Stimulated activated CD8-positive, alpha-beta memory T cell treated with anti-CD3 and anti-CD28 coated beads, Interleukin-12 subunit alpha, Interleukin-12 subunit beta, amount 100 ng/mL, for 1 hour (primary cell): Measurements from ENCODE around the gene HS3ST5.
"Not testable (repeated sequence)": the region's sequence is repeated elsewhere in the genome, so short reads cannot be mapped to it uniquely, and the experiment has no call there.

Source experiments
- DNase-seq: peaks from one replicate; pipeline ENCODE4 v3.0.0-alpha.2; 2020; ENCODE audit warnings: low read depth

The HS3ST5 gene

GRCh38 chr6:114090626-114091025 lies 252.2 kb downstream of the HS3ST5 start:
- DNase-seq, result no peak

- DNase-seq, result no peak
Observed at GRCh38 chr6:114087496-114087895, 255.3 kb downstream of the HS3ST5 start.

DNA sequence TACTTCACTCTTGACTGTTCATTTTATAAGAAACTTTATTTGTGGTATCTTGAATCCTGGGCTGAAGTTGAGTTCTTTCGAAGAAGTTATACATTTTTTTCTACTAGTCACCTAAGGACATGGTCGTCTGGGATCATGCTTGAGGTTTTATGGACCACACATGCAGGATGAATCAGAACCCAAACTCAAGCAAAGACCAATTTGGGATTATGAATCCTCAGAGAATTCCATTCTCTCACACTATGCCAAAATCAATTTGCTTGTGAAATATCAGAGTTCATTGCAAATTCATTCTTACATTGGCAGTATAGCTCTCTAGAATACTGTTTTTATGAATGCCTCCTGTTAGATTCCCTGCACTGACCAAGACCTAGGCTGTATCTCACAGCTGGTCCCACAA lies 257.6 kb downstream of the HS3ST5 start:
- DNase-seq, result no peak

DNA sequence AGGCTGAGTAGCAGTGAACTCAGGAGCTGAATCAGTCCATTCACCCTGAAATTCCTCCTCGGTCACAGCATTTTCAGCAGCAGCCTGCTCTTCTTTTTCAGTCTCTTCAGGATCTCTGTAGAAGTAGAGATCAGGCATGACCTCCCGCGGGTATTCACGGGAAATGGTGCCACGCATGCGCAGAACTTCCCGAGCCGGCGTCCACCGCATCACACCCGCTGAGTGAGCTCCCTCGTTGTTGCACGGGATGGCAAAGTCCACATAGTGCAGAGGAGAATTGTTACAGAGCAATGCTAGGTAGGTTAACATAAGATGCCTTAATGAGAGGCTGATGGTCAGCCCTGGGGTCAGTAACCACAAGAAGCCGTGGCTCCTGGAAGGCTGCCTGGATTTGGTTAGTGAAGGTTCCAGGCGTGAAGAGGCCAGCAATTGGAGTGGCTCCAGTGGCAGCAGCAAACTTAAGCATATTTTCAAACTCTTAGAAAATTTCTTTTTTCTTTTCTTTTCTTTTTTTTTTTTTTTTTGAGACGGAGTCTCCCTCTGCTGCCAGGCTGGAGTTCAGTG lies 258.4 kb downstream of the HS3ST5 start:
- no peak for DNase-seq

- DNase-seq, result no peak
Observed at GRCh38 chr6:114083251-114083650, 259.6 kb downstream of the HS3ST5 start.

DNA sequence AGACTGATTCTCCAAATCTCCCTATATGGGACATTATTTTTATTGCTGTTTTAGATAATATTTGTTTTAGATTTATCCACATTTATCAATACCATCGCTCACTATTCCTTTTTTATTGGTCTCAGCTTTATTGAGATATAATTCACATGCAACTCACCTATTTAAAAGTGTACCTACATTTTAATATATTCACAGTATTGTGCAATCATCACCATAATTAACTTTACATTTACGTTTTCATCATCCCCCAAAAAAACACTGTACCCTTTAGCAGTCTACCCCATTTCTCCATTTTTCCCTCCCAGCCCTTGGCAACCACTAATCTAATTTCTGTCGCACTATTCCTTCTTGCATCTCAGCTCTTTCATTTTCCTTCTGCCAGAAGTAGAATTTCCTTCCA lies 261.1 kb downstream of the HS3ST5 start:
- no peak for DNase-seq

GRCh38 chr6:114080891-114081510 lies 261.8 kb downstream of the HS3ST5 start:
- no peak for DNase-seq

GRCh38 chr6:114080410-114080809 lies 262.4 kb downstream of the HS3ST5 start:
- not testable (repeated sequence) for DNase-seq

- DNase-seq, result no peak
Observed at GRCh38 chr6:114075777-114076176, 267.0 kb downstream of the HS3ST5 start.

DNA sequence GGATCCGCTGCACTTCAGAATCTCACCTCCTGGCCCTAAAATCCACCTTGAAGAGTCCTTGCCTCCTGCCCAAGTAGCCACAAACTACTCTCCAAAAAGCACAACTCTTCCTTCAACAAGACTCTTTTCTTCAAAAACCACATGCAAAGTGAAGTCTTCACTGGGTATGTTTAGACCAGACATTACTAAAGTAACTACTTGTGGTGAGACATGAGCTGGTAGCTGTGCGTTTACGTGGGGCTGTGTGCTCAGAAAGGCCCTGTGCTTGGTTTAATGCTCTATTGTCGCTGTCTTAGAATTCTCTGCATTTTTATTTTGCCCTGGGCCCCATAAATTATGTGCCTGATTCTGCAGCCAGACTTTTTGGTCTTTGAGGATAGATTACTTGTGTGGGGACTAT lies 267.5 kb downstream of the HS3ST5 start:
- DNase-seq, result no peak

DNA sequence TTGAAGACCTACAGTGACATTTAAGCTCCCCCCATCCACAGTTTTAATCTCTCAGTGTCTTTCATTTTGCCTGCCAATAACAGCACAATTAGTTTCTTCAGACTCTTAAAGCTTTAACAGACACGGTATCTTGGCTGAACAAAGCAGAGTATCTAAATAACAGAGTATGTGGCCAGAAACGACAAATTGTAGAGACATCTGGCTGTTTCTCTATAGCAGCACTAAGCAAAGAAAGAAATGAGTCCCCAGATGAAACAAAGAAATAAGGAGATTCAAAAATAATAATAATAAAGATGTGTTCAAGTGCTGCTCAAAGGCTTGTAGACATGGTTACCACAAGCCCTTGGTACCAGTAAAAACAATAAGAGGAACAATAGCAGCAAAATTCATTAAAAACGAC lies 274.1 kb downstream of the HS3ST5 start:
- no peak for DNase-seq

GRCh38 chr6:114068116-114068515 lies 274.7 kb downstream of the HS3ST5 start:
- no peak for DNase-seq

- DNase-seq, result no peak
Observed at GRCh38 chr6:114064862-114065261, 278.0 kb downstream of the HS3ST5 start.

GRCh38 chr6:114063956-114064355 lies 278.9 kb downstream of the HS3ST5 start:
- no peak for DNase-seq

DNA sequence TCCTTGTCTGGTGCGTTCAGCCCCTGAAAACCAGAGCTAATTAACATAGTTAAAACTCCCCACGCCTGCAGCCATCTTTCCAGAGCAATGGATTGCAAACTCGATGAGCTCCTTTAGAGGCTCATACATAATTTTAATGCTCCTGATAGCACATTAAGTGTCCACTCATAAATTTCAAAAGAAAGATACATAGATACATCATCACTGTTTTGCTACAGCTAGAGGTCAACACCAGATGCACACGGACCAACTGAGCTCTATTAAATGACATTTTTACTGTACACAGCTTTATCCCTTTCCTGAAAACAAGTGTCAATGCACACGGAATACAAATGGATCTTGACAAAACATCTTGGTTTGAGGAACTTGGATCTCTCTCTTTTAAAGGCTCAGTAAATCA lies 280.6 kb downstream of the HS3ST5 start:
- no peak for DNase-seq

- DNase-seq, result no peak
Observed at GRCh38 chr6:114061741-114062140, 281.1 kb downstream of the HS3ST5 start.

DNA sequence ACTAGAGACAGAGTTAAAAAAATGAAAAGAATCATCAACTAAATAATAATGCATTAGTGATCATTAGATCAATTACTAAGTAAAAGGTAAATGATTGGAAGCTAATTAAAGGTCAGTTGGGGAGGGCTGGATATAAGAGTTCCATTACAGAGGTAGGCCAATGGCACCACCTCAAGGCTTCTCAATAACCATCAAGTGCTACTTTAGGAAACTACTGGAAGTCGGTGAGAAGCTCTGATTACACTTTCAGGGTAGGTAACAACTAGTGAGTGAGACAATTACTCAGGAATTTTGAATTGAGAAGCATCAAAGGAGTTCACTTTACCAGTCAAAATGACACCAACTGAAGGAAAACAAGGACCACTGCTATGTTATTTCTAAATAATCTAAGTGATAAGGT lies 281.7 kb downstream of the HS3ST5 start:
- DNase-seq, result no peak

DNA sequence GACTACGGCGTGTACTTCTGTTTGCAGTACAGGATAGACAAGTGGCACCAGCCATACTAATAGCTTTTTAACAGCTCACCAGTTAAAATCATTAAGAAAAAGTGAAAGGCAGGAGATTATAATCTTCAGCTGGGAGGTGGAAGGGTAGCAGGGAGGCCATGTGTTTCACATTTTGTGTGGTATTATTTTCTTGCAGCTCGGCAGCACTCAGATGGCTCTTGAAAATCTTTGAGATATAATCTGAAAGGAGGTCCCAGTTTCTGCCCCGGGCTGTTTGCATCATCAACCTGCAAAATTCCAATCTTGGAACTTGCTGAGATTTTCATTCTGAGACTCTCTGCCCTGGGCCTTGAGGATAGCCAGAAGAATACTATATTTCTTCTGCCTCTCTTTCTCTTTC lies 284.4 kb downstream of the HS3ST5 start:
- no peak for DNase-seq

DNA sequence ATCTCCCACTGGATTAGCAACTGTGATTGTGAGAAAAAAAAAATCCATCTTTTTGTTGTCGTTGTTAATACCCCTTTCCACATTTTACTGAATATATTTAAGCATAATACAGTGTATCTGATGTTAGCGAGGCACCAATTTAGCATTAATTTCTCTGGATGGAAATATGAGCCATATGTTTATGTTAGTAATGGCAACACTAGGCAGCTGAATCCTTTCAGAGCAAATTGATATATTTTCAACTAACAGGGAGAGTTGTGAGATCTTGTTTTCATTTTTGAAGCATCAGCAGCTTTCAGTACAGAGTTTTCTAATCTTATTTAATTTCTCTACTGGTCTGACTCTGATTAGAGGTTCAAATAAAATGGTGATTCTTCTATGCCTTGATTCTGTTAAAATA lies 287.1 kb downstream of the HS3ST5 start:
- DNase-seq, result no peak

- no peak for DNase-seq
Observed at GRCh38 chr6:114055349-114055748, 287.5 kb downstream of the HS3ST5 start.

GRCh38 chr6:114053791-114054190 lies 289.0 kb downstream of the HS3ST5 start:
- DNase-seq, result no peak

DNA sequence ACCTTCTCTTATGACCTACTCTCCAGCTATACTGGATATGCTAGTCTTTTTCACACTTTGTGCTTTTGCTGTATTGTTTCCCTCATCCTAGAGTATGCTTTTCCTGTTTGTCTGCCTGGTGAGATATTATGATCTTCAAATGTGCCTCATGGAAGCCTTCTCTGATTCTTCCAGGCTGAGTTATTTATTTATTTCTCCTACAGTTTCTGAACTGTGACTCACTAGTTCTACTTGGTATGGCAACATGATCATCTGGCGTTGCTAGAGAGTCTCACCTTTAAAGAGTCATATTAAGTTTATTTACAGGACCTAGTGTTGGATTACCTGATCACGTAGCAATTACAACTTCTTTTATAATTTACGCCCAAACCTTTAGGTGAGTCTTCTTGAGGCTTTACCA lies 290.7 kb downstream of the HS3ST5 start:
- DNase-seq, result no peak

DNA sequence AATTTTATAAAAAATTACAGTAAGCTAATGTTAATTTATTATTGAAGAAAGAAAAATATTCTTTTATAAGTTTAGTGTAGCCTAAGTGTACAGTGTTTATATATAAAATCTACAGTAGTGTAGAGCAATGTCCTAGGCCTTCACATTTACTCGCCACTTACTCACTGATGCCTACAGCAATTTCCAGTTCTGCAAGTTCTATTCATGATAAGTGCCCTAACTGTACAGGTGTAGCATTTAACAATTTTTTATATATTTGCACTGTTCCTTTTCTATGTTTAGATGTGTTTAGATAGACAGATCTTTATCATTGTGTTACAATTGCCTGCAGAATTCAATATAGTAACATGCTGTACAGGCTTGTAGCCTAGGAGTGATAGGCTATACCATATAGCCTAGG lies 291.8 kb downstream of the HS3ST5 start:
- DNase-seq, result no peak

- DNase-seq, result no peak
Observed at GRCh38 chr6:114049367-114049966, 293.4 kb downstream of the HS3ST5 start.
